Trophoblast cell (in vitro differentiated cells and primary cell): Measurements from ENCODE around the gene UGT1A7.
"Not testable (repeated sequence)": the region's sequence is repeated elsewhere in the genome, so short reads cannot be mapped to it uniquely, and the experiment has no call there.

Experiments used
- DNase-seq, 2 donors: peaks; one replicate each; pipeline ENCODE4 v3.0.0-alpha.2; 2016
- H2AFZ ChIP-seq: 2 replicates; pipeline ENCODE4 v1.6.1; 2013; ENCODE audit warnings: low read length, moderate library complexity, mild to moderate bottlenecking; ENCODE audit not compliant: insufficient read depth, poor library complexity
- H2AK5ac ChIP-seq: 2 replicates; pipeline ENCODE4 v1.6.1; 2013; ENCODE audit warnings: mild to moderate bottlenecking, low read length
- H2BK120ac ChIP-seq: 2 replicates; pipeline ENCODE4 v1.6.1; 2013; ENCODE audit warnings: low read length, mild to moderate bottlenecking, moderate library complexity; ENCODE audit not compliant: insufficient read depth, poor library complexity
- H2BK12ac ChIP-seq: 2 replicates; pipeline ENCODE4 v1.6.1; 2013; ENCODE audit warnings: mild to moderate bottlenecking, low read length, moderate library complexity
- H2BK5ac ChIP-seq: 2 replicates; pipeline ENCODE4 v1.6.1; 2013; ENCODE audit warnings: low read length, low read depth, moderate library complexity, mild to moderate bottlenecking; ENCODE audit not compliant: poor library complexity
- H3K14ac ChIP-seq: 2 replicates; pipeline ENCODE4 v1.6.1; 2013; ENCODE audit warnings: mild to moderate bottlenecking, low read length
- H3K18ac ChIP-seq: 2 replicates; pipeline ENCODE4 v1.6.1; 2013; ENCODE audit warnings: mild to moderate bottlenecking, low read length
- H3K23ac ChIP-seq: 2 replicates; pipeline ENCODE4 v1.6.1; 2013; ENCODE audit warnings: low read length
- H3K27ac ChIP-seq: 2 replicates; pipeline ENCODE4 v1.5.1; 2013; ENCODE audit warnings: low read depth, mild to moderate bottlenecking, inconsistent platforms, low read length, moderate library complexity
- H3K27me3 ChIP-seq: 2 replicates; pipeline ENCODE4 v1.6.1; 2013; ENCODE audit warnings: inconsistent platforms, mild to moderate bottlenecking, low read length, moderate library complexity; ENCODE audit not compliant: insufficient read depth
- H3K36me3 ChIP-seq, 2 experiments: 1 replicate in 1 of 2; 2 replicates in 1 of 2; pipeline ENCODE4 v1.6.1; 2013; ENCODE audit warnings: low read length in 2 of 2, mild to moderate bottlenecking in 2 of 2, moderate library complexity in 1 of 2; ENCODE audit not compliant: insufficient read depth in 2 of 2, control insufficient read depth in 1 of 2
- H3K4ac ChIP-seq: 2 replicates; pipeline ENCODE4 v1.6.1; 2013; ENCODE audit warnings: low read depth, mild to moderate bottlenecking, low read length, moderate library complexity
- H3K4me1 ChIP-seq, 2 experiments: 1 replicate in 1 of 2; 2 replicates in 1 of 2; pipeline ENCODE4 v1.6.1; 2013; ENCODE audit warnings: low read length in 2 of 2, mild to moderate bottlenecking in 2 of 2, moderate library complexity in 1 of 2; ENCODE audit not compliant: insufficient read depth in 2 of 2, control insufficient read depth in 1 of 2
- H3K4me2 ChIP-seq: 2 replicates; pipeline ENCODE4 v1.6.1; 2013; ENCODE audit warnings: inconsistent platforms, mild to moderate bottlenecking, low read length, moderate library complexity
- H3K4me3 ChIP-seq: 2 replicates; pipeline ENCODE4 v1.5.1; 2013; ENCODE audit warnings: mild to moderate bottlenecking, low read depth, low read length, inconsistent platforms
- H3K79me1 ChIP-seq: one replicate; pipeline ENCODE4 v1.6.1; 2013; ENCODE audit warnings: low read length
- H3K79me2 ChIP-seq: 2 replicates; pipeline ENCODE4 v1.6.1; 2013; ENCODE audit warnings: low read length, mild to moderate bottlenecking; ENCODE audit not compliant: control insufficient read depth, insufficient read depth, poor library complexity
- H3K9ac ChIP-seq: 2 replicates; pipeline ENCODE4 v1.6.1; 2013; ENCODE audit warnings: mild to moderate bottlenecking, low read length
- H3K9me3 ChIP-seq: 2 replicates; pipeline ENCODE4 v1.6.1; 2013; ENCODE audit warnings: low read depth, mild to moderate bottlenecking, control low read depth, inconsistent platforms, low read length; ENCODE audit not compliant: insufficient read depth
- H4K12ac ChIP-seq: 2 replicates; pipeline ENCODE4 v1.6.1; 2013; ENCODE audit warnings: low read depth, mild to moderate bottlenecking, low read length, moderate library complexity
- H4K8ac ChIP-seq: 2 replicates; pipeline ENCODE4 v1.6.1; 2013; ENCODE audit warnings: low read depth, mild to moderate bottlenecking, low read length, moderate library complexity
- H4K91ac ChIP-seq: one replicate; pipeline ENCODE4 v1.6.1; 2013; ENCODE audit warnings: low read depth, mild to moderate bottlenecking, low read length, moderate library complexity
- WGBS: extraction: QIAGEN DNeasy Blood & Tissue Kit; methylation state at CpG from one replicate; pipeline ENCODE4 v1.1.7; 2013; ENCODE audit warnings: missing lambda C conversion rate; ENCODE audit not compliant: insufficient read length, insufficient coverage; ENCODE audit errors: extremely low coverage; 5-methylcytosine and 5-hydroxymethylcytosine counted together

Gene UGT1A7

GRCh38 chr2:233654501-233654900 lies 27.2 kb upstream of the UGT1A7 start:
- no peaks in the 10 kb centered on the region for H3K27me3 ChIP-seq
- H3K27ac ChIP-seq: no peak overlapping the region
- H3K9ac ChIP-seq: no peak overlapping the region
- no CpG with 5 or more reads among the region's 6 CpGs for WGBS
- H3K79me1 ChIP-seq: no peaks in the 10 kb centered on the region
- H3K4me3 ChIP-seq: no peak overlapping the region
- no peaks in the 10 kb centered on the region for H3K36me3 ChIP-seq
- no peak overlapping the region for H3K18ac ChIP-seq
- no peak overlapping the region for H3K4me2 ChIP-seq
- H2BK12ac ChIP-seq: no peak overlapping the region
- DNase-seq: no peak
- H3K4ac ChIP-seq: no peak overlapping the region
- H3K4me1 ChIP-seq: no peaks in the 10 kb centered on the region
- no peak overlapping the region for H4K12ac ChIP-seq
- H4K91ac ChIP-seq: no peak overlapping the region
- H3K9me3 ChIP-seq: no peaks in the 10 kb centered on the region
- no peak overlapping the region for H2BK5ac ChIP-seq
- no peak overlapping the region for H3K14ac ChIP-seq
- no peak overlapping the region for H3K23ac ChIP-seq
- H2BK120ac ChIP-seq: no peak overlapping the region
- no peak overlapping the region for H4K8ac ChIP-seq
- no peak overlapping the region for H2AK5ac ChIP-seq
- no peaks in the 10 kb centered on the region for H3K79me2 ChIP-seq
- H2AFZ ChIP-seq: no peak overlapping the region

DNA sequence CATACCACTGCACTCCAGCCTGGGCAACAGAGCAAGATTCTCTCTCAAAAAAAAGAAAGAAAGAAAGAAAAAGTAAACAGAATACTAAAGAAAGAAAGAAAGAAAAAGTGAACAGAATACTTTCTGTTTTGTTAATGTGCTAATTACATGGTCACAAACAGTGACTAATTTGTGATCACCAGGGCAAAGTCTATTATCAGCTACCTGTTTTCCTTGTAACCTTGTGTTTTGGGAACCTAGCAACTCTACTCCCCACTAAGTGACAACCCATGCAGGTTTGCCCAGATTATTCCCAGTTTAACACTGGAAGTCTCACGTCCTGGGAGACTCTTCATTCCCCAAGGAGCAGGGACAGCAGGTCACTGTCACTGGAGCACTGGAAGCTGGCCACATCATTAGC lies 26.7 kb upstream of the UGT1A7 start:
- H2AFZ ChIP-seq: no peak overlapping the region
- no peak overlapping the region for H3K4me2 ChIP-seq
- no peak for DNase-seq
- no peaks in the 10 kb centered on the region for H3K79me1 ChIP-seq
- no peak overlapping the region for H3K14ac ChIP-seq
- H3K4ac ChIP-seq: no peak overlapping the region
- no peaks in the 10 kb centered on the region for H3K4me1 ChIP-seq
- no CpG with 5 or more reads among the region's 1 CpG for WGBS
- no peak overlapping the region for H3K4me3 ChIP-seq
- H2BK120ac ChIP-seq: no peak overlapping the region
- no peak overlapping the region for H4K12ac ChIP-seq
- no peak overlapping the region for H2BK5ac ChIP-seq
- no peak overlapping the region for H4K91ac ChIP-seq
- H3K23ac ChIP-seq: no peak overlapping the region
- H4K8ac ChIP-seq: no peak overlapping the region
- H3K27me3 ChIP-seq: no peaks in the 10 kb centered on the region
- no peaks in the 10 kb centered on the region for H3K79me2 ChIP-seq
- H3K36me3 ChIP-seq: no peaks in the 10 kb centered on the region
- H2BK12ac ChIP-seq: no peak overlapping the region
- H3K27ac ChIP-seq: no peak overlapping the region
- no peak overlapping the region for H3K9ac ChIP-seq
- no peaks in the 10 kb centered on the region for H3K9me3 ChIP-seq
- no peak overlapping the region for H2AK5ac ChIP-seq
- H3K18ac ChIP-seq: no peak overlapping the region

- not testable (repeated sequence) for H3K23ac ChIP-seq, H2BK12ac ChIP-seq, H2BK5ac ChIP-seq, H3K9ac ChIP-seq, H2AFZ ChIP-seq, H3K27me3 ChIP-seq, H3K9me3 ChIP-seq, DNase-seq, H3K4ac ChIP-seq, H4K8ac ChIP-seq, H3K18ac ChIP-seq, H3K79me1 ChIP-seq, H3K36me3 ChIP-seq, H2BK120ac ChIP-seq, H3K79me2 ChIP-seq, H3K4me3 ChIP-seq, H3K4me1 ChIP-seq, H3K27ac ChIP-seq, H2AK5ac ChIP-seq, H4K12ac ChIP-seq, H3K14ac ChIP-seq, H3K4me2 ChIP-seq, H4K91ac ChIP-seq
- no CpG with 5 or more reads among the region's 3 CpGs for WGBS
Observed at GRCh38 chr2:233655943-233656342, 25.8 kb upstream of the UGT1A7 start.

DNA sequence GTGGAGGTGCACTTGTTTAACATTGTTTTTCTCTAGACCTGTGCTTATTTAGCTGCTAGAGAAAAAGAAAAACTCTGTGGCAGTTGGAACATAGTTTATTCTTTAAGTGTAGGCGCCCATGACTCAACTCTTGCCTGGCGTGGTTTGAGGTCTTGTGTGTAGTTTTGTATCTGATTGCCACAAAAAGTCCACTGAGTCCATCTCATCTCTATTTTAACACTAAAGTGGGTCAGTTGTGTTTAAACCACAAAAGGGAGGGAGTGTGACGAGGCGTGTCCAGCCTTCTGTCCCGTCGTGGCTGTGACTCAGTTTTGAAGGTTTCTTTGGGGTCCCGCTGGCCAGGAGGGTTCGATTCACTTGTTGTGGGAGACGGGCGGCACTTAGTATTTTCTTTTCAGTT lies 25.3 kb upstream of the UGT1A7 start:
- Histone ChIP-seq H3K79me2 (no peaks in the 10 kb centered on the region), H4K12ac (no peak overlapping the region), H2AFZ (no peak overlapping the region), H3K4me2 (no peak overlapping the region), H3K4me1 (no peaks in the 10 kb centered on the region), H3K27me3 (no peaks in the 10 kb centered on the region), H3K4ac (no peak overlapping the region), H2BK120ac (no peak overlapping the region), H3K9ac (no peak overlapping the region), H3K4me3 (no peak overlapping the region), H2AK5ac (no peak overlapping the region), H3K9me3 (no peaks in the 10 kb centered on the region), H4K91ac (no peak overlapping the region), H3K27ac (no peak overlapping the region), H3K18ac (no peak overlapping the region), H3K23ac (no peak overlapping the region), H3K14ac (no peak overlapping the region), H3K79me1 (no peaks in the 10 kb centered on the region), H2BK12ac (no peak overlapping the region), H4K8ac (no peak overlapping the region), H2BK5ac (no peak overlapping the region), H3K36me3 (no peaks in the 10 kb centered on the region)
- no CpG with 5 or more reads among the region's 10 CpGs for WGBS
- DNase-seq: no peak

DNA sequence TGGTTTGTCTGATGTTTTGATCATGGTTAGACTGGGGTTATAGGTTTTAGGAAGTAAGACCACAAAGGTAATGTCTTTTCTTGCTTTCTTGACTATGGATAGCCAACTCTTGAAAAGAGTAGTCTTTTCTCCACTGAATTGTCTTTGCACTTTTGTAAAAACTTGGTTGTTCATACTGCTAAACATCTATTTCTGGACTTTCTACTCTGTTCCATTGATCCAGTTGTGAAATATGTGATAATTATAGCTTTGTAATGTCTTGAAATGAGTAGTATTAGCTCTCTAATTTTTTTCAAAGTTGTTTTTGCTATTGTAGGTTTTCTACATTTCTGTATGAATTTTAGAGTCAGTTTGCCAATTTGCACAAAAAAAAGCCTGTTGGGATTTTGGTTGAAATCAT lies 23.1 kb upstream of the UGT1A7 start:
- H3K27ac ChIP-seq: no peak overlapping the region
- no peak overlapping the region for H4K91ac ChIP-seq
- no peak for DNase-seq
- no peak overlapping the region for H3K4me2 ChIP-seq
- no peak overlapping the region for H2BK5ac ChIP-seq
- H2BK120ac ChIP-seq: no peak overlapping the region
- H3K79me1 ChIP-seq: no peaks in the 10 kb centered on the region
- H3K36me3 ChIP-seq: no peaks in the 10 kb centered on the region
- H3K79me2 ChIP-seq: no peaks in the 10 kb centered on the region
- no peaks in the 10 kb centered on the region for H3K4me1 ChIP-seq
- H3K18ac ChIP-seq: no peak overlapping the region
- H3K4ac ChIP-seq: no peak overlapping the region
- no peak overlapping the region for H3K14ac ChIP-seq
- no peak overlapping the region for H4K8ac ChIP-seq
- H3K23ac ChIP-seq: no peak overlapping the region
- H3K9ac ChIP-seq: no peak overlapping the region
- H3K27me3 ChIP-seq: no peaks in the 10 kb centered on the region
- no peak overlapping the region for H4K12ac ChIP-seq
- H2BK12ac ChIP-seq: no peak overlapping the region
- H3K4me3 ChIP-seq: no peak overlapping the region
- H2AK5ac ChIP-seq: no peak overlapping the region
- no peaks in the 10 kb centered on the region for H3K9me3 ChIP-seq
- H2AFZ ChIP-seq: no peak overlapping the region
